Upper lobe of right lung (tissue), 1 donor: ENCODE results near the gene CCDC137. TPM values are rescaled to one million over a fixed set of nuclear protein-coding genes. Genes with fewer than 3 reads are reported as not detected.

Experiments used
- ATAC-seq: fragments of 200-7000 bp; cut with Tn5 transposase; one replicate; pipeline ENCODE4 v1.9.1; 2020; ENCODE audit warnings: mild to moderate bottlenecking, moderate library complexity
- DNase-seq: peaks from one replicate; pipeline ENCODE4 v3.0.0-alpha.2; 2020
- H3K27ac ChIP-seq: fragments of 200-600 bp; one replicate; pipeline ENCODE4 v1.8.0; 2022
- H3K27me3 ChIP-seq: fragments of 200-600 bp; one replicate; pipeline ENCODE4 v1.8.0; 2022; ENCODE audit warnings: mild to moderate bottlenecking
- H3K36me3 ChIP-seq: fragments of 200-600 bp; one replicate; pipeline ENCODE4 v1.8.0; 2022
- H3K4me1 ChIP-seq: fragments of 200-600 bp; one replicate; pipeline ENCODE4 v1.8.0; 2022
- H3K4me3 ChIP-seq: fragments of 200-600 bp; one replicate; pipeline ENCODE4 v1.8.0; 2022; ENCODE audit warnings: mild to moderate bottlenecking
- H3K9me3 ChIP-seq: fragments of 200-600 bp; one replicate; pipeline ENCODE4 v1.8.0; 2022
- CTCF ChIP-seq: fragments of 200-600 bp; IDR thresholded peaks from one replicate; pipeline ENCODE4 v1.8.0; 2022; ENCODE audit warnings: antibody characterized with exemption
- intact Hi-C: fragments of 100-400 bp; cut with DNase I; formaldehyde crosslinking; loops from one replicate; pipeline ENCODE4 v1.11.0; 2022
- total RNA-seq: library from RNA; stranded (reverse); fragmentation: NEBNext Ultra II Directional; extraction: Animal tissue kit (Norgen Biotek cat#: 25700); gene quantifications from one replicate; pipeline ENCODE4 v1.2.1, GENCODE V29; 2021
- donor health status: DM: no; HTN: yes; CAD: no; lungs with severe emphysema.

Gene CCDC137
- total RNA-seq, 1 donor from 2014 or later = 13.7 TPM

DNA sequence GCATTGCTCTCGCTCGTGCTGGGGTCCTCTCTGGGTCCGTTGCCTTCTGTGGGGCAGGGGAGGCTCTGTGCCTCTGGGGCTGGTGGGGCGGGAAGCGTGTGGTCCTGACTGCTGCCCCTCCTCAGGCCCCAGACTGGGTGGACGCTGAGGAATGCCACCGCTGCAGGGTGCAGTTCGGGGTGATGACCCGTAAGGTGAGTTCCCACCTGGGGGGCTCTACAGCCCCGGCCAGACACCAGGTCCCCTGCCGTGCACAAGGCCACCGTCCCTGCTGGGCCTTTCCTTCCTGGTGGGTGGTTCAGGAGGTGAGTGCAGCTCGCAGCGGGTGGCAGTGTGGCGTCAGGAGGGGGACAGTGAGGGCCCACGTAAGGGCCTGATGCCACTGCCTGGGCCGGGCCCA is 24.0 kb downstream of the CCDC137 start:
- ATAC-seq (no peak), DNase-seq (no peak)

GRCh38 chr17:81691196-81691595 is 24.7 kb downstream of the CCDC137 start:
- ATAC-seq (no peak), DNase-seq (no peak)
- Histone ChIP-seq H3K4me1 (no peaks in the 10 kb centered on the region), H3K27ac (no peak overlapping the region), H3K4me3 (no peak overlapping the region), H3K36me3 (peaks cover 97% of the 10 kb centered on the region), H3K27me3 (no peaks in the 10 kb centered on the region), H3K9me3 (no peaks in the 10 kb centered on the region)
- no peak for TF ChIP-seq CTCF
- intact Hi-C loops = no loop called here

More for the DNA sequence above, 24.0 kb downstream of the CCDC137 start:
- no peaks in the 10 kb centered on the region for H3K9me3 ChIP-seq
- peaks cover 97% of the 10 kb centered on the region for H3K36me3 ChIP-seq
- intact Hi-C loops = no loop called here
- peaks cover 5% of the 10 kb centered on the region for H3K4me1 ChIP-seq
- no peak for TF ChIP-seq CTCF
- H3K4me3 ChIP-seq = no peak overlapping the region
- no peak overlapping the region for H3K27ac ChIP-seq
- no peaks in the 10 kb centered on the region for H3K27me3 ChIP-seq

GRCh38 chr17:81691608-81692007 is 25.1 kb downstream of the CCDC137 start:
- H3K36me3 ChIP-seq = peaks cover 97% of the 10 kb centered on the region
- H3K27me3 ChIP-seq = no peaks in the 10 kb centered on the region
- no peak for TF ChIP-seq CTCF
- DNase-seq = no peak
- H3K27ac ChIP-seq = no peak overlapping the region
- H3K4me1 ChIP-seq = no peaks in the 10 kb centered on the region
- ATAC-seq = no peak
- intact Hi-C loops = no loop called here
- H3K4me3 ChIP-seq = no peak overlapping the region
- no peaks in the 10 kb centered on the region for H3K9me3 ChIP-seq

GRCh38 chr17:81693509-81694210 is 27.1 kb downstream of the CCDC137 start:
- intact Hi-C loops = no loop called here
- ATAC-seq (no peak), DNase-seq (no peak)
- Histone ChIP-seq H3K4me3 (no peak overlapping the region), H3K4me1 (no peaks in the 10 kb centered on the region), H3K27me3 (no peaks in the 10 kb centered on the region), H3K9me3 (no peaks in the 10 kb centered on the region), H3K36me3 (peaks cover 97% of the 10 kb centered on the region), H3K27ac (no peak overlapping the region)
- no peak for TF ChIP-seq CTCF

GRCh38 chr17:81694810-81695209 is 28.3 kb downstream of the CCDC137 start:
- no peaks in the 10 kb centered on the region for H3K27me3 ChIP-seq
- no peak for ATAC-seq
- no peak for TF ChIP-seq CTCF
- H3K4me3 ChIP-seq = no peak overlapping the region
- no peak for DNase-seq
- no peaks in the 10 kb centered on the region for H3K9me3 ChIP-seq
- H3K4me1 ChIP-seq = no peaks in the 10 kb centered on the region
- H3K36me3 ChIP-seq = peaks cover 97% of the 10 kb centered on the region
- H3K27ac ChIP-seq = no peak overlapping the region
- intact Hi-C loops = no loop called here

DNA sequence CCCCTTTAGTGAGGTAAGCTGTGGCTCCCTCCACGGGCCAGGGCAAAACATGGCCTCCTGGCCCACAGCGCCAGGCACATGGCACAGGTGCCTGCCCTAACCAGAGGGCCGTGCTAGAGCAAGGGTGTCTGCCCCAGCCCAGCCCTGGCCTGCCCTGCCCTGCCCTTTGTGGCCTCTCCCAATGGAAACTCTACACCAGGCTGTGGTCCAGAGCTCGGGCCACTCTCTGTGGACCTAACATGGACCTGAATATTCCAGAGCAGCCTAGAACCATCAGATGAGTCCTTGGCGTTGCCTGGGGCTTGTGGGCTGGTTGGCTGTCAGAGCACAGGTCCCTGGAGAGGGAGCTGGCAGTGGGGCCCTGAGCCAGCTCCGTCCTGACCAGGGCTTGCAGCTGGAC is 28.7 kb downstream of the CCDC137 start:
- no peak overlapping the region for H3K27ac ChIP-seq
- H3K9me3 ChIP-seq = no peaks in the 10 kb centered on the region
- H3K4me3 ChIP-seq = no peak overlapping the region
- no peak for ATAC-seq
- H3K4me1 ChIP-seq = no peaks in the 10 kb centered on the region
- H3K27me3 ChIP-seq = no peaks in the 10 kb centered on the region
- intact Hi-C loops = no loop called here
- no peak for DNase-seq
- H3K36me3 ChIP-seq = peaks cover 96% of the 10 kb centered on the region
- no peak for TF ChIP-seq CTCF
